A673 (cell line): ENCODE data around the gene PAPOLG. TPM values are rescaled to one million over a fixed set of nuclear protein-coding genes. Genes with fewer than 3 reads are reported as not detected.

Source experiments
- Bru-seq: library from RNA; stranded (reverse); fragments of 400-500 nt; gene quantifications from one replicate; lab custom pipeline; 2021; lab: Mats Ljungman, UMichigan
- BruChase-seq, 2 experiments: library from RNA; stranded (reverse); fragments of 400-500 nt; gene quantifications; one replicate each; lab custom pipeline; 2021; lab: Mats Ljungman, UMichigan
- BruUV-seq: library from RNA; stranded (reverse); fragments of 400-500 nt; replicated peaks from 2 replicates; lab custom pipeline; 2021; lab: Mats Ljungman, UMichigan
- CTCF ChIA-PET: fragments of 300-600 bp; sonication (Branson Sonifier 250); formaldehyde crosslinking; loops from one replicate; lab custom pipeline; 2022; ENCODE audit warnings: antibody characterized with exemption; lab: Charles Lee
- POLR2A ChIA-PET: fragments of 300-600 bp; sonication (Branson Sonifier 250); formaldehyde crosslinking; loops from one replicate; lab custom pipeline; 2022; ENCODE audit warnings: antibody characterized with exemption; ENCODE audit not compliant: low non-redundant PET; lab: Charles Lee
- DNase-seq: peaks from one replicate; pipeline ENCODE4 v3.0.0-alpha.2; 2015; ENCODE audit warnings: low spot score
- H3K27ac ChIP-seq: fragments of 200-600 bp; sonication (generic); 2 replicates; pipeline ENCODE4 v1.5.1; 2016; ENCODE audit warnings: mixed run types, low read depth, mild to moderate bottlenecking, mixed read lengths, antibody characterized with exemption, low read length; ENCODE audit not compliant: poor library complexity, severe bottlenecking
- H3K27me3 ChIP-seq: fragments of 200-600 bp; sonication (generic); replicated peaks from 2 replicates; pipeline ENCODE4 v1.6.1; 2017; ENCODE audit warnings: mixed run types, low read depth, mild to moderate bottlenecking, mixed read lengths, antibody characterized with exemption, low read length; ENCODE audit not compliant: insufficient read depth, poor library complexity
- H3K36me3 ChIP-seq: fragments of 200-600 bp; sonication (generic); 2 replicates; pipeline ENCODE4 v1.6.1; 2016; ENCODE audit warnings: mixed run types, mild to moderate bottlenecking, mixed read lengths, antibody characterized with exemption, low read length; ENCODE audit not compliant: insufficient read depth, poor library complexity, severe bottlenecking
- H3K4me1 ChIP-seq: fragments of 200-600 bp; sonication (generic); 2 replicates; pipeline ENCODE4 v1.6.1; 2017; ENCODE audit warnings: mixed run types, mild to moderate bottlenecking, mixed read lengths, antibody characterized with exemption, low read length; ENCODE audit not compliant: insufficient read depth, poor library complexity, severe bottlenecking
- H3K4me3 ChIP-seq: fragments of 200-600 bp; sonication (generic); 2 replicates; pipeline ENCODE4 v1.5.1; 2016; ENCODE audit warnings: low read depth, mixed run types, mild to moderate bottlenecking, mixed read lengths, low read length; ENCODE audit not compliant: poor library complexity, severe bottlenecking
- H3K9me3 ChIP-seq: fragments of 200-600 bp; sonication (generic); 2 replicates; pipeline ENCODE4 v1.6.1; 2016; ENCODE audit warnings: mixed run types, low read depth, mild to moderate bottlenecking, mixed read lengths, antibody characterized with exemption, low read length; ENCODE audit not compliant: poor library complexity, severe bottlenecking
- CTCF ChIP-seq: fragments of 300-800, 200-600 bp; sonication (generic); conservative IDR thresholded peaks from 2 replicates; pipeline ENCODE4 v1.5.1; 2017; ENCODE audit warnings: low read depth, mild to moderate bottlenecking, antibody characterized with exemption, low read length, moderate library complexity, mixed read lengths
- EZH2 ChIP-seq: fragments of 200-600 bp; sonication (generic); IDR thresholded peaks from 2 replicates; pipeline ENCODE4 v1.6.1; 2017; ENCODE audit warnings: borderline replicate concordance, low read depth, mild to moderate bottlenecking, mixed read lengths, antibody characterized with exemption, low read length; ENCODE audit not compliant: poor library complexity, severe bottlenecking
- intact Hi-C: fragments of 100-400 bp; cut with micrococcal nuclease; formaldehyde crosslinking; loops from one replicate; pipeline ENCODE4 v1.10.0; 2022; ENCODE audit not compliant: unreplicated experiment
- long read RNA-seq: library from polyadenylated mRNA; stranded (forward); transcript quantifications from one replicate; pipeline ENCODE4 v2.0.0, GENCODE V29; 2022
- total RNA-seq: library from RNA; stranded (reverse); gene quantifications from 2 replicates; pipeline ENCODE4 v1.2.3, GENCODE V29; 2021

The PAPOLG gene
- total RNA-seq = 15.2 and 17.4 TPM in 2 replicates
- Bru-seq, nascent RNA = percentile 80 among the genes with signal in this experiment
- percentile 81 among the genes with signal in this experiment for BruChase-seq, experiment 1, labeled RNA remaining after a 2-hour chase
- percentile 69 among the genes with signal in this experiment for BruChase-seq, experiment 2, labeled RNA remaining after a 6-hour chase
- long read RNA-seq, full-length matches to known transcripts = 14 of 23 reads
- long read RNA-seq, partial matches to known transcripts = 2 of 23 reads
- long read RNA-seq, other reads (novel, unspliced or antisense) = 7 of 23 reads

GRCh38 chr2:60756097-60757087 lies at the start of gene PAPOLG:
Gene PAPOLG, plus strand, starts transcription at chr2:60756268. Its CDS starts 211 bp downstream, at chr2:60756479.
- peak within 1 kb of the TSS; percentile 66 for H3K4me3 ChIP-seq

DNA sequence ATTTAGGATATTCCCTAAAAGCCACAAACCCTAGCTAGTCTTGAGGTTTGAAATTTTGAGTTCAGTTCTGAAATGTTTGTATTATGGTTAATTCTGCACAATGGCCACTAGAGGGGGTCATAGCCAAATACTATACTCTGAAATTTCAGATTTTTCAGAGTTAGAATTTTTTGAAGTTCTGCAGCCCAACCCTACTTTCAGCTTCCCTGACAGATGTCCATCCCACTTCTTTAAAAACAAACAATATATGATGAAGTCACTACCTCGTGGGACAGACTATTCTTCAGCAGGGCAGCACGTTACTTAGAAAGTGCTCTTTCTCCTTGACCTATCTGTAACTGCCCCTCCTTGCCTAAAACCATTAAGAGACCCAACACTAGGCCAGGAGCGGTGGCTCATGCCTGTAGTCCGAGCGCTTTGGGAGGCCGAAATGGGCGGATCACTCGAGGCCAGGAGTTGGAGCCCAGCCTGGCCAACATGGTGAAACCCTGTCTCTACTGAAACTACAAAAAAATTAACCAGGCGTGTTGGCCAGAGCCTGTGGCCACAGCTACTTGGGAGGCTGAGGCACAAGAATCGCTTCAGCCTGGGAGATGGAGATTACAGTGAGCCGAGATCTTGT lies 48.2 kb upstream of the PAPOLG start:
- Histone ChIP-seq H3K36me3 (no peaks in the 10 kb centered on the region), H3K9me3 (no peaks in the 10 kb centered on the region), H3K4me3 (no peak overlapping the region), H3K4me1 (no peaks in the 10 kb centered on the region), H3K27me3 (no peaks in the 10 kb centered on the region), H3K27ac (no peak overlapping the region)
- TF ChIP-seq EZH2 = no peak
- TF ChIP-seq CTCF = peak; percentile 74
- POLR2A ChIA-PET = interaction anchor here (0.6 kb wide), 1 partner anchor 621 kb away, joined by 3 read pairs; no protein-coding TSS in a partner anchor
- peak; percentile 63 for DNase-seq
- intact Hi-C loops = loop anchor here (1.0 kb wide), 1 partner anchor 291 kb away; no protein-coding TSS in a partner anchor
- BruUV-seq = no TSS peak
- CTCF ChIA-PET = interaction anchor here (0.6 to 1.2 kb wide), 3 partner anchors 28 to 291 kb away, joined by 3 to 9 read pairs (median 3); no protein-coding TSS in a partner anchor

More at GRCh38 chr2:60756097-60757087, at the start of gene PAPOLG:
- no peak for TF ChIP-seq EZH2
- TF ChIP-seq CTCF = no peak
- Histone ChIP-seq H3K9me3 (no peaks in the 10 kb centered on the region), H3K4me1 (no peaks in the 10 kb centered on the region), H3K27me3 (no peaks in the 10 kb centered on the region), H3K27ac (peak within 1 kb of the TSS; percentile 76), H3K36me3 (peaks cover 16% of the 10 kb centered on the region)
- peak; percentile 98 for DNase-seq
- POLR2A ChIA-PET = interaction anchor here (0.5 kb wide), 1 partner anchor 178 kb away, joined by 5 read pairs; no protein-coding TSS in a partner anchor
- intact Hi-C loops = no loop called here
- BruUV-seq = no TSS peak
- CTCF ChIA-PET = interaction anchor here (0.6 to 0.9 kb wide), 2 partner anchors 73 to 82 kb away, joined by 3 read pairs; no protein-coding TSS in a partner anchor
